Measurements from ENCODE around the gene GNAO1.

GRCh38 chr16:56267888-56268287, 76.6 kb downstream of the GNAO1 start:
- TF ChIP-seq USF2 (IDR thresholded peaks at IDR 0.05; ENCODE audit: borderline replicate concordance, low read depth, low read length) = no peak
- TF ChIP-seq CTCF (IDR thresholded peaks at IDR 0.05) = no peak
- no peak; a peak in 1 of 4 replicates for TF ChIP-seq EP300 (IDR thresholded peaks at IDR 0.05; ENCODE audit: borderline replicate concordance in 1 of 2, low read depth in 1 of 2, low read length in 1 of 2)
- no peak for TF ChIP-seq MAX (IDR thresholded peaks at IDR 0.05; ENCODE audit: low read depth)
- TF ChIP-seq REST (IDR thresholded peaks at IDR 0.05; ENCODE audit: low read depth, low read length) = no peak
- no peak for TF ChIP-seq GATA2 (CRISPR knock-in tag; IDR thresholded peaks at IDR 0.05)
- TF ChIP-seq POLR2AphosphoS5 (IDR thresholded peaks at IDR 0.05; ENCODE audit: low read depth, low read length) = no peak
- TF ChIP-seq RFX5 (IDR thresholded peaks at IDR 0.05; ENCODE audit: low read length) = no peak
- TF ChIP-seq RCOR1 (IDR thresholded peaks at IDR 0.05; ENCODE audit: low read length) = no peak
